HFF-Myc (cell line): ENCODE data around the gene GATB.

Source experiments
- DNase-seq: peaks from one replicate; pipeline ENCODE4 v3.0.0-alpha.2; 2011; ENCODE audit warnings: low read depth; ENCODE audit errors: extremely low read depth
- H3K4me3 ChIP-seq: replicated peaks from 2 replicates; pipeline ENCODE4 v1.5.1; 2011; ENCODE audit warnings: low read depth, mild to moderate bottlenecking, control low read depth, low read length
- TF ChIP-seq, protein P1 (sequence below): IDR thresholded peaks from 2 replicates; pipeline ENCODE4 v1.5.1; 2012; ENCODE audit warnings: mild to moderate bottlenecking, low read depth, low read length, control low read depth; ENCODE audit errors: missing control alignments

GATB gene

DNA sequence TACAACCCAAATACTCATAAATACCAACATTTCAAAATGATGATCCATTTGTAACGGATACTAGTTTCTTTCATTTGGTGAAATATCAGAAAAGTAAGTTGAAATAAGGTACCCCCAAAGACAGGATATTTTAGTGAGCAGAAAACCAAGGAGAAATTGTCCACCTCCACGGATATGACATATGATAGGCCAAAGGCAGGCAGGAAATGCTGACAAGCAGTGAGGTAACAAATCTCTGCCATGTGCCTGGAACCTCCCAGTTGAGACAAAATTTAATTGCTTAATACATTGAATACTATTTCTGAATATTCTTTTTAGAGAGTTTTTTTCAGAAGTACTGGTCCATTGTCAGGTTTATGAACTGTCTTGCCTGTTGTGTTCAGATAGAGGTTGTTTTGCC, 118.8 kb downstream of the GATB start:
- TF ChIP-seq, protein P1, sequence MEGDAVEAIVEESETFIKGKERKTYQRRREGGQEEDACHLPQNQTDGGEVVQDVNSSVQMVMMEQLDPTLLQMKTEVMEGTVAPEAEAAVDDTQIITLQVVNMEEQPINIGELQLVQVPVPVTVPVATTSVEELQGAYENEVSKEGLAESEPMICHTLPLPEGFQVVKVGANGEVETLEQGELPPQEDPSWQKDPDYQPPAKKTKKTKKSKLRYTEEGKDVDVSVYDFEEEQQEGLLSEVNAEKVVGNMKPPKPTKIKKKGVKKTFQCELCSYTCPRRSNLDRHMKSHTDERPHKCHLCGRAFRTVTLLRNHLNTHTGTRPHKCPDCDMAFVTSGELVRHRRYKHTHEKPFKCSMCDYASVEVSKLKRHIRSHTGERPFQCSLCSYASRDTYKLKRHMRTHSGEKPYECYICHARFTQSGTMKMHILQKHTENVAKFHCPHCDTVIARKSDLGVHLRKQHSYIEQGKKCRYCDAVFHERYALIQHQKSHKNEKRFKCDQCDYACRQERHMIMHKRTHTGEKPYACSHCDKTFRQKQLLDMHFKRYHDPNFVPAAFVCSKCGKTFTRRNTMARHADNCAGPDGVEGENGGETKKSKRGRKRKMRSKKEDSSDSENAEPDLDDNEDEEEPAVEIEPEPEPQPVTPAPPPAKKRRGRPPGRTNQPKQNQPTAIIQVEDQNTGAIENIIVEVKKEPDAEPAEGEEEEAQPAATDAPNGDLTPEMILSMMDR, result no peak
- no peak for DNase-seq
- no peak overlapping the region for H3K4me3 ChIP-seq

DNA sequence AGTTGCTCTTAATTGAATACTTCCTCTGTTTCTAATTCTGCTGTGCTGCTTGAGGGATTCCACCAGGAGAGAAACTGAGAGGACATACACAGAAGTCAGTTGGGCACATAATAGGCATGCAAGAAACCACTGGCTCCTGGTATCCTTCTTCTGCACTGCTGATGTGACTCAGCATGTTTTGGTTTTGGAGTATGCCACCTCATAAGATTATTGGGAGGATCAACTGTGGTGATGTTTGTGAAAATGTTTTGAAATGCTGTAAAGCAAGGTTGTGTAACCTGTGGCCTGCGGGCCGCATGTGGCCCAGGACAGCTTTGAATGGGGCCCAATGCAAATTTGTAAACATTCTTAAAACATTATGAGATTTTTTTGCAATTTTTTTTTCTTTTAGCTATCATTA, 119.6 kb downstream of the GATB start:
- no peak overlapping the region for H3K4me3 ChIP-seq
- TF ChIP-seq, protein P1, result no peak
- DNase-seq, result no peak

DNA sequence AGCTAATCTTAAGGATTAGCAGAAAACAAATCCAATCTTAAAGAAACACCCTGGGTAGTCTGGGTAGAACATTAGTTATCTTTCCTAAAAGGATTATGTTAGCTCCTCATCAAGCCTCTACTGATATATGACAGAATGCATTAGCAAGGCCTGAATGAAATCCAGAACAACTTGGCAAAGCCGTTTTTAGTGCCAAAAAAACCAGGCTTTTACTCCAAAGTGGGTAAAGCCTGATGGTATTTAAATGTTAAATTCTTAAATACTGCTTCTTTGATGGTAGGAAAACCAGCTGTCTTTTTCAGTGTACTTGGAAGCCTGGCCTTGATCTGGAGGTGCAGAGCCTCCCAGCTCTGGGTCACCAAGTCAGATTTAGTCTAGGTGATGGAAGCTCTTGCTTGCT, 120.4 kb downstream of the GATB start:
- H3K4me3 ChIP-seq, result no peak overlapping the region
- TF ChIP-seq, protein P1, result no peak
- no peak for DNase-seq

DNA sequence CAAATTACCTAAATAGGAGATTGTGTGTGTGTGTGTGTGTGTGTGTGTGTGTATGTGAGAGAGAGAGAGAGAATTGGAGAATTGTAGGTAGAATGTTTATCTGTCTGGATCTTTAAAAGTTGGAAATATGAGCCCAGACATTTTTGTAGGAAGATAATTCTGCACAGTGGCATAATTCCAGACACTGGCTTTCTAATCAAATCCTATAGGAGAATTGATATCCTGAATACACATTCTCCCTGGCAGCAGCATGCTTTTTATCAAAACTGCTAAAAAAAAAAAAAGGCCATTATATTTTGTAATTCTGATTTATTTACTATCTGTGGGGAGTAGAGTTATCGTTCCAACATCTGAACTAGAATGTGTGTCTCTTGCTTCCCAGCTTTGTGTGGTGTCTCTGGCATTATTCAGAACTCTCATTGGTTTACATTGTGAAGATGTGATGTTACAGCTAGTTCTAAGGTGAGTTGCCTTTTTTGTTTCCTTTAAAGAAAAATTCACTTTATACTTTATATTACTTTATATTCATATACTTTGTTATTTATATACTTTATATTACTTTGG, 122.4 kb downstream of the GATB start:
- TF ChIP-seq, protein P1, result no peak
- DNase-seq, result no peak
- no peak overlapping the region for H3K4me3 ChIP-seq

DNA sequence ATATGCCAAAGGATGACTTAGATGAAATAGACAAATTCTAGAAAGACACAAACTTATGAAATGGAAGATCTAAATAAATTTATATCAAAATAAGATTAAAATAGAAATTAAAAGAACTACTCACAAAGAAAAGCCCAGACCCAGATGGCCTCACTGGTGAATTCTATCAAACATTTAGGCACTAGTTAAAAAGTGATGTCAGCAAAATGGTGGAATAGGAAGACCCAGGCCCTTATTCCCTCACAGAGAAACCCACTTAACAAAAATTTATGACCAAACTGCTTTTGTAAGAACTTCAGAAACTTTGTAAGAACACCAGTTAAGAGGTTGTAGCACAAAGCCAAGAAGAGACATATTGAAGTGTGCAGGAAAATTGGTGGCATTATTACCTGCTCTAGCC, 129.5 kb downstream of the GATB start:
- no peak overlapping the region for H3K4me3 ChIP-seq
- TF ChIP-seq, protein P1, result no peak
- no peak for DNase-seq

DNA sequence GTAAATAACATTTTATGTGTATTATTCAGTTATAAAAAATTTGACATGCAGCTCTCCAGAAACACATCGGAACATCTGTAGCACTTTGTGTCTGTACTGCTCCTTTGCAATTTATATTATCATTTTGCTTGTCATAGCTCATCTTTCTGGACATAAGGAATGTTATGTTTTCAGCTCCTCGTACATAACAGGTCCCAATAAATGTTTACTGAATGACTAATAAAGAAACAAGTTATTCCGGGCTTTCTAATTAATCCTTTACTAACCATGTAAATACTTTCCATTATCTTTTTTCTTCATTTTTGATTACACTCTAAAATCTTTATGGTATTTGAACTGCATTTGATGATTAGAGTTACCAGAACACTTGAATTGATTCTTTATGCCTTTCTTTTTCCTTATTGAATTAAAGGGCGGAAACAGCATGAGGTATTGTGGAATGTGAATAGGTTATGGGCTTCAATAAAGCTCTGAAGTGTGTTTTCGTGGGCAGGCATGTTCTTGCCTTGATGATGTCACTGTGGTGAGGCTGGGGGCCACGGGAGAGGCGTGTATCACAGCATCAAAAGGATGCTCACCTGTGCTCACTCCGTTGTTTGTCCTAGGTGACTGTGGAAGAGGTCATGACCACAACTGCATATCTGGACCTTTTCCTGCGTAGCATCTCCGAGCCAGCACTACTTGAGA, 131.6 kb downstream of the GATB start:
- TF ChIP-seq, protein P1, result no peak
- no peak overlapping the region for H3K4me3 ChIP-seq
- no peak for DNase-seq
